Heart right ventricle (tissue), 16 donors: ENCODE results near the gene OPRD1. TPM values are rescaled to one million over a fixed set of nuclear protein-coding genes. Genes with fewer than 3 reads are reported as not detected.

ENCODE experiments used
- ATAC-seq, 8 donors: fragments of 200-7000 bp; cut with Tn5 transposase; one replicate each; pipeline ENCODE4 v1.9.1; 2020; ENCODE audit warnings: mild to moderate bottlenecking in 8 of 8, moderate library complexity in 8 of 8, moderate number of reproducible peaks in 1 of 8
- DNase-seq, 2 donors: peaks; one replicate each; pipeline ENCODE4 v3.0.0-alpha.2; 2020
- H3K27ac ChIP-seq, 10 donors: fragments of 200-600 bp; sonication (generic) in 2 of 10; one replicate each; pipeline versions ENCODE4 v1.5.0 to v1.8.0; 2020 to 2022; ENCODE audit warnings: mild to moderate bottlenecking in 3 of 10
- H3K27me3 ChIP-seq, 7 donors: fragments of 200-600 bp; one replicate each; pipeline ENCODE4 v1.8.0; 2021 to 2022; ENCODE audit warnings: mild to moderate bottlenecking in 2 of 7
- H3K36me3 ChIP-seq, 9 donors: fragments of 200-600 bp; sonication (generic) in 1 of 9; one replicate each; pipeline versions ENCODE4 v1.5.0 to v1.8.0; 2020 to 2022; ENCODE audit warnings: mild to moderate bottlenecking in 2 of 9
- H3K4me1 ChIP-seq, 9 donors: fragments of 200-600 bp; sonication (generic) in 1 of 9; one replicate each; pipeline versions ENCODE4 v1.5.0 to v1.8.0; 2020 to 2022; ENCODE audit warnings: mild to moderate bottlenecking in 4 of 9
- H3K4me3 ChIP-seq, 10 donors: fragments of 200-600 bp; sonication (generic) in 2 of 10; one replicate each; pipeline versions ENCODE4 v1.5.0 to v1.8.0; 2020 to 2022; ENCODE audit warnings: mild to moderate bottlenecking in 7 of 10, moderate library complexity in 2 of 10
- H3K9me3 ChIP-seq, 11 donors: fragments of 200-600 bp in 10 of 11; sonication (generic) in 2 of 11; one replicate each; pipeline versions ENCODE4 v1.5.0 to v1.8.0; 2013 to 2022; ENCODE audit warnings: mild to moderate bottlenecking in 2 of 11, control low read depth in 1 of 11, moderate library complexity in 1 of 11
- WGBS, 2 donors: extraction: QIAGEN DNeasy Blood & Tissue Kit; methylation state at CpG; one replicate each; pipeline ENCODE4 v1.1.7; 2013; ENCODE audit warnings: inconsistent platforms in 1 of 2; 5-methylcytosine and 5-hydroxymethylcytosine counted together
- intact Hi-C, 10 donors: fragments of 100-400 bp; cut with DNase I; formaldehyde crosslinking; loops; one replicate each; pipeline versions ENCODE4 v1.11.1 to v1.14.2; 2022
- polyA plus RNA-seq, 2 donors: library from polyadenylated mRNA; stranded (reverse); fragments of 200-250 nt; gene quantifications; one replicate each; pipeline ENCODE4 v1.2.3, GENCODE V29; 2013
- total RNA-seq, 10 donors: library from RNA; stranded (reverse); fragmentation: NEBNext Ultra II Directional in 3 of 10; extraction: Animal tissue kit (Norgen Biotek cat#: 25700) in 3 of 10; gene quantifications; one replicate each; pipeline versions ENCODE4 v1.2.1 to v1.2.4, GENCODE V29; 2021 to 2023
- TF ChIP-seq, protein P1 (sequence below), 9 donors: fragments of 200-600 bp; sonication (generic) in 2 of 9; IDR thresholded peaks; one replicate each; pipeline versions ENCODE4 v1.5.0 to v1.8.0; 2021 to 2022; ENCODE audit warnings: antibody characterized with exemption in 9 of 9, mild to moderate bottlenecking in 5 of 9, moderate library complexity in 1 of 9
- donor health status: Arrhythmogenic right ventricular cardiomyopathy.
- donor health status: ischemic (EF 13 %, LVEDD 7.1; RV severe dilation, severe dysfunction).
- donor health status: healthy with polysubstance abuse.
- donor health status: DM: no; HTN: yes; CAD: no.
- donor health status: DM: no; HTN: no; CAD: no.
- donor health status: ischemic (EF 25% LVEDD 6.9; RV normal size, moderate dysfunction).
- donor health status: ischemic (EF 25% LVEDD 5.7; RV mildly dilated, moderate dysfunction).
- donor health status: healthy.
- donor health status: DM: yes; HTN: yes; CAD: no.
- donor health status: Ischemic cardiomyopathy.
- donor health status: ischemic (EF 35%, LVEDD 5.7; RV mildly dilated, moderate dysfunction).
- donor health status: nonischemic (EF 11% LVEDD 7.7; RV severe dilation, severe dysfunction).
- donor health status: DM: yes; HTN: yes; CAD: no.
- donor health status: PGD.
- donor health status: ischemic (EF 29% LVEDD 5.4; RV normal size, mild dysfunction).
- donor health status: nonischemic (EF 23%, LVEDD 6.1; RV moderate dilation, normal function).

The OPRD1 gene
- total and polyA plus RNA-seq, 12 donors, result 0.02 to 0.04 TPM; not detected in 10

DNA sequence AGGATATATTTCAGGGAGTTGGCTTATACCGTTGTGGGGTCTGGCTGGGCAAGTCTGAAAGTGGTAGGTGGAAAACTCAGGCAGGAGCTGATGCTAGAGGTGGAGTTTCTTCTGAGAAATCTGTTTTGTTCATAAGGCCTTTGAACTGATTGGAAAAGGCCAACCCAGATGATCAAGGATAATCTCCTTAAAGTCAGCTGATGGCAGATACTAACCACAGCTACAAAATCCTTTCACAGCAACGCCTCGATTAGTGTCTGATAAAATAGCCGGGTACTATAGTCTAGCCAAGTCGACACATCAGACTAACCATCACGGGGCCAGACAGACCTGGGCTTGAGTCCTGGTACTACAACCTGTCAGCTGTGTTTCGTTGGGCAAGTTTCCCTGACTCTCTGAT lies 21.4 kb downstream of the OPRD1 start:
- H3K36me3 ChIP-seq, result no peaks in the 10 kb centered on the region
- peaks cover 0 to 6% (median 0%) of the 10 kb centered on the region in 9 donors for H3K4me1 ChIP-seq
- no peak for ATAC-seq
- WGBS, 2 donors, result 65 to 84% methylated on average over 7 of the region's 7 CpGs
- TF ChIP-seq, protein P1, sequence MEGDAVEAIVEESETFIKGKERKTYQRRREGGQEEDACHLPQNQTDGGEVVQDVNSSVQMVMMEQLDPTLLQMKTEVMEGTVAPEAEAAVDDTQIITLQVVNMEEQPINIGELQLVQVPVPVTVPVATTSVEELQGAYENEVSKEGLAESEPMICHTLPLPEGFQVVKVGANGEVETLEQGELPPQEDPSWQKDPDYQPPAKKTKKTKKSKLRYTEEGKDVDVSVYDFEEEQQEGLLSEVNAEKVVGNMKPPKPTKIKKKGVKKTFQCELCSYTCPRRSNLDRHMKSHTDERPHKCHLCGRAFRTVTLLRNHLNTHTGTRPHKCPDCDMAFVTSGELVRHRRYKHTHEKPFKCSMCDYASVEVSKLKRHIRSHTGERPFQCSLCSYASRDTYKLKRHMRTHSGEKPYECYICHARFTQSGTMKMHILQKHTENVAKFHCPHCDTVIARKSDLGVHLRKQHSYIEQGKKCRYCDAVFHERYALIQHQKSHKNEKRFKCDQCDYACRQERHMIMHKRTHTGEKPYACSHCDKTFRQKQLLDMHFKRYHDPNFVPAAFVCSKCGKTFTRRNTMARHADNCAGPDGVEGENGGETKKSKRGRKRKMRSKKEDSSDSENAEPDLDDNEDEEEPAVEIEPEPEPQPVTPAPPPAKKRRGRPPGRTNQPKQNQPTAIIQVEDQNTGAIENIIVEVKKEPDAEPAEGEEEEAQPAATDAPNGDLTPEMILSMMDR (IDR thresholded peaks at IDR 0.05), result no peak
- H3K4me3 ChIP-seq, result no peak overlapping the region
- DNase-seq, result no peak
- H3K27ac ChIP-seq, result no peak overlapping the region
- no peaks in the 10 kb centered on the region for H3K9me3 ChIP-seq
- peaks cover 0 to 5% (median 0%) of the 10 kb centered on the region in 7 donors for H3K27me3 ChIP-seq
- intact Hi-C loops, result loop anchor here in 1 of 10 donors (5.0 kb wide), 1 partner anchor 36 kb away; no protein-coding TSS in a partner anchor

DNA sequence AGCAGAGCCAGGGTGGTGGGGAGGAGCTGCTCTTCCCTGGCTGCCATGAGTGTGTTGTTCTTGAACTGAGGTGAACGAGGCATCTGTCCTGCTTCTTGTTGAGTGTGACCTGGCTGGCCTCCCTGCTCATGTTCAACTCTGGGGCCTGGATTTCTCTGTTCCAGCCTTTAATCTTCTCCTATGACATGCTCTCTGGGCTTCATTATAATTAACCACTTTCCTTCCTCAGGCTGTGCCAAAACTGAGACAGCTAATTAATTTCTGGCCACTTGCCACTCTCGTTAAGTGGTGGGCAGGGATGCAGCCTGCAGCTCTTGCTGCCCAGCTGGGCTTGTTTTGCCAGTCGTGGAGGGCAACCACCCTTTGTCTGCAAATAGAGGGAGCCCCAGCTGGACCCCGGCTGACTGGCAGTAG lies 23.3 kb downstream of the OPRD1 start:
- Histone ChIP-seq H3K27ac (no peak overlapping the region), H3K4me3 (no peak overlapping the region), H3K9me3 (no peaks in the 10 kb centered on the region), H3K27me3 (peaks cover 0 to 3% (median 0%) of the 10 kb centered on the region in 7 donors), H3K36me3 (no peaks in the 10 kb centered on the region), H3K4me1 (peaks cover 0 to 6% (median 0%) of the 10 kb centered on the region in 9 donors)
- WGBS, 2 donors, result 25 to 36% methylated on average over 4 of the region's 4 CpGs
- ATAC-seq, result peak in 5 of 8 donors; percentile 61 to 89 (median 74)
- DNase-seq, result peak in 1 of 2 donors; percentile 6
- intact Hi-C loops, result no loop called here
- TF ChIP-seq, protein P1 (IDR thresholded peaks at IDR 0.05), result no peak

DNA sequence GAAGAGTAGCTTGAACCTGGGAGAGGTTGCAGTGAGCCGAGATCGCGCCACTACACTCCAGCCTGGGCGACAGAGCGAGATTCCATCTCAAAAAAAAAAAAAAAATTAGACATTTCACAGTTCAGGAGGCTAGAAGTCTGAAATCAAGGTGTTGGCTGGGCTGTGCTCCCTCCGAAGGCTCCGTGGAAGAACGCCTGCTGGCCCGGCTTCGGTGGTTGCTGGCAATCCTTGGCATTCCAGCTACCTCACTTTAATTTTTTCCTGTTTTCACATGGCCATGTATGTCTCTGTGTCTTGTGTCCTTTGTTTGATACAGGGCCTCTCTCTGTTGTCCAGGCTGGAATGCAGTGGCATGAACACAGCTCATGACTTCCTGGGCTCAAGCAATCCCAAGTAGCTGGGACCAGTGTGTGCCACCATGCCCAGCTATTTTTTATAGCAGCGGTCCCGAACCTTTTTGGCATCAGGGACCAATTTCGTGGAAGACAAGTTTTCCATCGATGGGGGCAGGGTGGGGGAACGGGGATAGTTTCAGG lies 24.5 kb downstream of the OPRD1 start:
- Histone ChIP-seq H3K4me1 (peaks cover 0 to 6% (median 0%) of the 10 kb centered on the region in 9 donors), H3K27me3 (peaks cover 0 to 9% (median 0%) of the 10 kb centered on the region in 7 donors), H3K27ac (no peak overlapping the region), H3K4me3 (no peak overlapping the region), H3K9me3 (no peaks in the 10 kb centered on the region), H3K36me3 (no peaks in the 10 kb centered on the region)
- 74 to 80% methylated on average over 14 to 15 of the region's 15 CpGs for WGBS, 2 donors
- no peak for DNase-seq
- TF ChIP-seq, protein P1 (IDR thresholded peaks at IDR 0.05), result no peak
- intact Hi-C loops, result no loop called here
- ATAC-seq, result peak in 1 of 8 donors; percentile 63

DNA sequence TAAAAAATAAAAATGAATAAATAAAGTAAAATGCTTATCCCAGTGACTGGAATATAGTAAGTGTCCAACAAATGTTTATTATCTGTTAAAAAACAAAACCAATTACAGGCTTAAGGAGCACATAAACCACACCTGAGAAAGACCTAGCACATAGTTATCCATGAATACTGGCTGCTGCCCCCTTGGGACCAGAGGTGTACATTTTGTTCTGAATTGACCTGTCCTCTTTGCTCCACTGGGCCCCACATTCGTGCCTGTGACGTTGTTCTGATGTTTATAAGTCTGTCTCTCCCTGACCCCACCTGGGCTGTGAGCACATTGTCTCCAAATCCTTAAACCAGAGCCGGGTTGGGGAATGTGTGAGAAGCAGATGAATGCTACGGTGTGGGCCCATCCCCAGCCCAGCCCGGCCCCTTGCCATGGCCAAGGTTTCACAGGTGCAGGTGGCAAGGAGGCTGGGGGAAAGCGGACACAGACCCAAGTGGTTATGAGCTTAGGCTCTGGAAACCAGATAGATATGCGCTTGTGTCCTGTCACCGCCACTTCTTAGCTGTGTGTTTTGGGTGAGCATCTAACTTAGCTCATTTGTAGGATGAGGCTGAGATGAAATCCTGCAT lies 29.1 kb downstream of the OPRD1 start:
- H3K4me3 ChIP-seq, result no peak overlapping the region
- TF ChIP-seq, protein P1 (IDR thresholded peaks at IDR 0.05), result no peak
- H3K9me3 ChIP-seq, result no peaks in the 10 kb centered on the region
- no peak overlapping the region for H3K27ac ChIP-seq
- no peaks in the 10 kb centered on the region for H3K36me3 ChIP-seq
- no peaks in the 10 kb centered on the region for H3K4me1 ChIP-seq
- ATAC-seq, result no peak
- WGBS, 2 donors, result 83 to 89% methylated on average over 8 of the region's 8 CpGs
- DNase-seq, result no peak
- intact Hi-C loops, result no loop called here
- peaks cover 0 to 11% (median 0%) of the 10 kb centered on the region in 7 donors for H3K27me3 ChIP-seq
